Activated CD8-positive, alpha-beta memory T cell treated with anti-CD3 and anti-CD28 coated beads for 1 hour (primary cell): Measurements from ENCODE around the gene ZNF862.

Experiments used
- DNase-seq, 2 donors: peaks; one replicate each; pipeline ENCODE4 v3.0.0-alpha.2; 2020; ENCODE audit warnings: low read depth in 1 of 2; ENCODE audit errors: extremely low read depth in 1 of 2

The ZNF862 gene

DNA sequence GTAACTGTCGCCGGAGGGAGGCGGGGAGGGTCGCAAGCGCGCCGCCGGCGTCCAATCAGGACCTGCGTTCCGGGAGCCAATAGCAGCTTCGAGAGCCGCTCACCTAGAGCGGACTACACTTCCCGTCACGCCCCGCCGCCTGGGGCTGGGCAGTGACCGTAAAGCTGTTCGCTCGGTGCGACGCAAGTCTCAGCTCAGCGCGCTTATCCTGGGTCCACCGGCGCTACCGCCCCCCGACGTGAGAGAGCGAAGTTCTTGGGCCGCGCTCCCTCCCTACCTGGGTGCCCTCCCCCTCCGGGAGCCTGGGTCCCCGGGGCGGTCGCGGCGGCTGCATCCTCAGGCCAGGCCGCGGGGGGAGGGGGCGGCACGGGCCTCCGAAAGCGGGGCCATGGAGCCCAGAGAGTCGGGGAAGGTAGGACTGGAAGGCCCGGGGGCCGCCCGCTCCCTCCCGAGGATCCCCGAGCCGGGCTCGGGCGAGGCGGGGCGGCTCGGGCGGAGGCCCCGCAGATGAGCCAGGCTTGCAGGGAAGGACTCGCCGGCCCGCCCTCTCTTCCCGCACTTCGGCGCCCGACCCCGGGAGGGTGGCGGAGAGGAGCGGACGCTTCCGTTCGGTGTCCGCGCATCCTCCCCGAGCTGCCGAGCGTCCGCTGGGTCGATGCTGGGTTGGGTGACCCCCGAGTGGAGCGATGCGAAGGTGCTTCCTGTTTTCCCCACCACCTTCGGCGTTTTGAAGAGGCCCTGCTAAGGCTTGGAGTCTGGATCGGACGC is at the start of gene ZNF862:
ZNF862 (plus strand) TSS at position 152 of the 768 bp plus-strand sequence; CDS start at position 389, 237 bp downstream.
- DNase-seq = peak; percentile 90 to 94

DNA sequence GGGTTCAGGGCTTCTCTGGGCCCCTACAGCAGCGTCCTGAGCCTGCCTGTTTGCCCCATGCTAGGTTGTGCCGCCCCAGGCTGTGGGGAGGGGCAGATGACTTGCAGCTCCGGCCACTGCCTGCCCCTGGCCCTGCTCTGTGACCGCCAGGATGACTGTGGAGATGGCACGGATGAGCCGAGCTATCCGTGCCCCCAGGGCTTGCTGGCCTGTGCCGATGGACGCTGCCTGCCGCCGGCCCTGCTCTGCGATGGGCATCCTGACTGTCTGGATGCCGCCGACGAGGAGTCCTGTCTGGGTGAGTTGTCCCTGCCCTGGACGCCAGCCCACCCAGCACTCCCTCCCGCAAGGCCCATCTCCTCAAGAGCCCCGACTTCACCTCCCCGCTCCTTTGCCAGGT is 49.1 kb upstream of the ZNF862 start:
- no peak for DNase-seq

DNA sequence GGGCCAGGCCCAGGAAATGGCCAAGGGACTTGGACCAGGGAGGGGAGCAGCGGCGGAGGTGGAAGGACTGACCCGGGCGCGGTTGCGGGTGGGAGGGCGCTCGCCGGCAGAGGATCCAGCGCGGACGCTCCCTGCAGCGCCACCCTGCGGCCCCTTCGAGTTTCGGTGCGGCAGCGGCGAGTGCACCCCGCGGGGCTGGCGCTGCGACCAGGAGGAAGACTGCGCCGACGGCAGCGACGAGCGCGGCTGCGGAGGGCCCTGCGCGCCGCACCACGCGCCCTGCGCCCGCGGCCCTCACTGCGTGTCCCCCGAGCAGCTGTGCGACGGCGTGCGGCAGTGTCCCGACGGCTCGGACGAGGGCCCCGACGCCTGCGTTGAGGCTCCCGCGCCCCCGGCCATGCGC is 48.0 kb upstream of the ZNF862 start:
- DNase-seq = peak in 1 of 2 donors; percentile 10

DNA sequence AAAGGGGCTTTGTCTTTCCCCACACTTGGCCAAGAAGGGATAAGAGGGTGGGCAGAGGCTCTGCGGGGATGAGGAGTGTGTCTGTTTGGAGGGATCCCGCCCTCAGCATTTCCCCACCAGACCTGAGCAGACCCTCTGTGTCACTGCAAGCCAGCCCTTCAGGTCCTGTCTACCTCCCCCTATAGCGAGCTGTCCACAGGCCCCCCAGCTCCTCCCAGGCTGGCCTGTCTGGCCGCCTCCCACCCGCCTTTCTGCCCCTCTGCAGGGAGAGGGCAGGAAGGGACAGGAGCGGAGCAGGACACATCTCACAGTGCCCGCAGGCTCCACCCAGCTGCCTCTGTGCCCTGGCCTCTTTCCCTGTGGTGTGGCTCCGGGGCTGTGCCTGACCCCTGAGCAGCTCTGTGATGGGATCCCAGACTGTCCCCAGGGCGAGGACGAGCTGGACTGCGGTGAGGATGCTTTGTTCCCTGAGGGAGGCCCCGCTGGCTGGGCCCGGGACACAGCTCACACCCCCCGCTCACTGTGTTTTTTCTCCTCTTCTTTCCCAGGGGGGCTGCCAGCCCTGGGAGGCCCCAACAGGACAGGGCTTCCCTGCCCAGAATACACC is 47.3 kb upstream of the ZNF862 start:
- no peak for DNase-seq

DNA sequence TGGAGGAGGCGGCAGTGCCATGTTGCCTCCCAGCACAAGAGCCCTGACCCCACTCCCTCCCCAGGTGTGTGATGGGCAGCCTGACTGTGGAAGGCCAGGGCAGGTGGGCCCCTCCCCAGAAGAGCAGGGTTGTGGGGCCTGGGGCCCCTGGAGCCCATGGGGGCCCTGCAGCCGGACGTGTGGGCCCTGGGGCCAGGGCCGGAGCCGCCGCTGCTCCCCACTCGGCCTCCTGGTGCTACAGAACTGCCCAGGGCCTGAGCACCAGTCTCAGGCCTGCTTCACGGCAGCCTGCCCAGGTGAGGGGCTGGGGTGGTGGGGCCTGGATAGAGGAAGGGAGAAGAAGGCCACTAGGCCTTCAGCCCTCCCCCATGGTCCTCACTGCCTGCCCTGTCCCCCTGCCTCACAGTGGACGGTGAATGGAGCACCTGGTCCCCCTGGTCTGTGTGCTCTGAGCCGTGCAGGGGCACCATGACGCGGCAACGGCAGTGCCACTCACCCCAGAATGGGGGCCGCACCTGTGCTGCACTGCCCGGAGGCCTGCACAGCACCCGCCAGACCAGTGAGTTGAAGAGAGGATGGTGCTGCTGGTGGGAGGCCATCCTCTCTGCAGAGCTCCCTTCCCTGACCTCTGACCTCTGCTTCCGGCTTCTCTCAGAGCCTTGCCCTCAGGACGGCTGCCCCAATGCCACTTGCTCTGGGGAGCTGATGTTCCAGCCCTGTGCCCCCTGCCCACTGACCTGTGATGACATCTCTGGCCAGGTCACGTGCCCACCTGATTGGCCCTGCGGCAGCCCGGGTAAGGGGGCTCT is 46.6 kb upstream of the ZNF862 start:
- no peak for DNase-seq

DNA sequence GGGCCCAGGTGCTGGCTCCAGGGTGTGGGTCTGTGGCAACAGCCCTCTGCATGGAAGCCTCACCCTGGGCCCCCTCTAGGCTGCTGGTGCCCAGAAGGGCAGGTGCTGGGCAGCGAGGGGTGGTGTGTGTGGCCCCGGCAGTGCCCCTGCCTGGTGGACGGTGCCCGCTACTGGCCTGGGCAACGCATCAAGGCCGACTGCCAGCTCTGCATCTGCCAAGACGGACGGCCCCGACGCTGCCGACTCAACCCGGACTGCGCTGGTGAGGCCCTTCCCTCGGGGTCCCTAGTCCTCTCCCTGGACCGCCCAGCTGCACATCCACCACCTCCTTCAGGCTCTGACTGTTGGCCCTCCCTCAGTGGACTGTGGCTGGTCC is 46.0 kb upstream of the ZNF862 start:
- no peak for DNase-seq

DNA sequence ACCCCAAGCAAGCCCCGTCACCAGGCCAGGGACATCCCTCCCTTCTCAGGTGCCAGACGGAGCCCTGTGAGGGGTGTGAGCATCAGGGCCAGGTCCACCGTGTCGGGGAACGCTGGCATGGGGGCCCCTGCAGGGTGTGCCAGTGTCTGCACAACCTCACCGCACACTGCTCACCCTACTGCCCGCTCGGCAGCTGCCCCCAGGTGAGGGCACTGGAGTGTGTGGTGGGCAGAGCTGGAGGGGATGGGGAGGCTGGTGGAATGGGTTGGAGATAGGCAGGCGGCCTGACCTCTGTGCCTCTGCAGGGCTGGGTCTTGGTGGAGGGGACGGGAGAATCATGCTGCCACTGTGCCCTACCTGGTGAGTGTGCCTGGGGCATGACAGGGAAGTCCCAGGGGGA is 44.9 kb upstream of the ZNF862 start:
- DNase-seq = no peak

DNA sequence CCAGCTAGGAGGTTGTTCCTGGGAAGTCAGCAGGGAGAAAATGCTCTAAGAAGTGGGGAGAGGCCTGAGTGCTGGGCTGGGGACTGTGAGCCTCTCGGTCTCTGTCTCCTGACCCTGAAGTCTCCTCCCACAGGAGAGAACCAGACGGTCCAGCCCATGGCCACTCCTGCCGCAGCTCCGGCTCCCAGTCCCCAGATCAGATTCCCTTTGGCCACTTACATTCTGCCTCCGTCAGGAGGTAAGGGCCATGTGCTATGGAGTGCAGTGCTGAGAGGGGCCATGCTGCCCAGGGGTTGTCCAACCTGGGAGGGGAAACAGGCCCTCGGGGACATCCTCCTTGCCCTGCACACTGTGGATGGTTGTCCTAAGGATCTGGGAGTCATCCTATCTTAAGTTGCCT is 43.5 kb upstream of the ZNF862 start:
- no peak for DNase-seq

DNA sequence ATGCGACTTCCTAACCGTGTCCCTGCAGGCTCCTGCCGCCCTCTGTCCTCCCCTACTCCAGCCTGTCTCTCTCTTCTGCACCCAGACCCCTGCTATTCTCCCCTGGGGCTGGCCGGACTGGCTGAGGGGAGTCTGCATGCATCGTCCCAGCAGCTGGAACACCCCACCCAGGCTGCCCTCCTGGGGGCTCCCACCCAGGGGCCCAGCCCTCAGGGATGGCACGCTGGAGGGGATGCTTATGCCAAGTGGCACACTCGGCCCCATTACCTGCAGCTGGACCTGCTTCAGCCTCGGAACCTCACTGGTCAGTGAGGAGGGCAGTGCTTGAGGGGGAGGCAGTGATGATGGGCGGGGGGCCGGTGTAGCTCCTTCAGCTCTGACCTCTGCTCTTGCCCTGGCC is 43.0 kb upstream of the ZNF862 start:
- no peak for DNase-seq

DNA sequence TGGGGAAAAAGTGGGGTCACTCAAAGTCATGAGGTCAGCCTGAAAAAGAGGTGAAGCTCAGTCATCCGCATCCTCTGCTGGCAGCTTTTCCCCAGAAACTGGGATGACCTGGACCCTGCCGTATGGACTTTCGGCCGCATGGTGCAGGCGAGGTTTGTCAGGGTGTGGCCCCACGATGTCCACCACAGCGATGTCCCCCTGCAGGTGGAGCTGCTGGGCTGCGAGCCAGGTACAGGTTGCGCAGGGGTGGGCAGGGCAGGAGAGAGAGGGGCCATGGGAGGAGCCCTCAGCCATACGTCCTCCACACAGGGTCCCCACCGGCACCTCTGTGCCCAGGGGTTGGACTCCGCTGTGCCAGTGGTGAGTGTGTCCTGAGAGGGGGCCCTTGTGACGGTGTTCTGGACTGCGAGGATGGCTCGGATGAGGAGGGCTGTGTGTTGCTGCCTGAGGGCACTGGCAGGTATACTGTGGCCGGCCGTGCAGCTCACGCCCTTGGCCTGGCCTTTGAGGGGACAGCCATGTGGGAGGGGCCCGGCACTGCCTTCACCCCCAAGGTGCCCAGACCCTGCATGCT is 41.8 kb upstream of the ZNF862 start:
- no peak for DNase-seq

DNA sequence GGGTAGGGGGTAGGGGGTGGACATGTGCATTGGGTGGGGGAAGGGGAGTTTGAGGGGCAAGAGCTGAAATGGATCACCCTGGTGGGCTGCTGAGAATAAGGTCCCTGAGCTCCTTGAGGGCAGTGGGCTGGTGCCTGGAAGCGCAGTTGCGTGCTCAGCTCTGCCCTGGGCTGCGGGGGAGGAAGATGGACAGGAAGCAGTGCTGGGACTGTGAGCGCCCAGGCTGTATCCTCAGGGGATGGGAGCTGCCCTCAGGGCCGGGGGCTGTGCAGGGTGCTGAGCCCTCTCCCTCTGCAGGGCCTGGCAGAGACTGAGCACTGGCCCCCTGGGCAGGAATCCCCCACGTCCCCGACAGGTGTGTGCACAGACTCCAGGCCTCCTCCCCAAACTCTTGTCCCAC is 40.4 kb upstream of the ZNF862 start:
- no peak for DNase-seq

DNA sequence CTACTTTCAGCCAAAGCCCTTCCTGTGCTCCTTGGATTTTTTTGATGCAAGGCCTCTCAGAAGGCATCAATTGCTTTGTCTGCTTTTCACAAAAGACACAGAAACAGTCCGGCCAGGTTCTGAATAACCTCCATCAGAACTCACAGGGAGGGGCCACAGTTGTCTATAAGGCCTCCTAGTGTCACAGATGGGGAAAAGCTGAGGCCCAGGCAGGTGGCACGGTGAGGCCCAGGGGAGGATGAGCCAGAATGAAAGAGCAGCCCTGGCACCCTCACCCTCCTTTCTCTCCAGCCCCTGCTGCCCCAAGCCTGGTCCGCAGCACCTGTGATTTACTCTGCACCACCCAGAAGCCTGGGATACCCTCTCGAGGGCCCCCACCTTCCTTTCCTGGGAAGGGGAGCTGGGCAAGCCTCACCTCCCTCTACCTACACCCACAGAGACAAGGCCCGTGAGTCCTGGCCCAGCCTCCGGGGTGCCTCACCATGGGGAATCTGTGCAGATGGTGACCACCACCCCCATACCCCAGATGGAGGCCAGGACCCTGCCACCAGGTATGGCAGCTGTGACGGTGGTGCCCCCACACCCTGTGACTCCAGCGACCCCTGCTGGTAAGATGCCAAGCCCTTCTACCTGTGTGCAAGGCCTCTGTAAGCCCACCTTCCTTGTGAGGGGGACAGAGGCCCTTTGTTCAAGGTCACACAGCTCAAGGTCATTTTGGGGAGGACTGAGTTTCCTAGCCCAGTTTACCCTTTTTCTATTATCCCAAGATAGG is 38.6 kb upstream of the ZNF862 start:
- peak; percentile 21 to 49 for DNase-seq

DNA sequence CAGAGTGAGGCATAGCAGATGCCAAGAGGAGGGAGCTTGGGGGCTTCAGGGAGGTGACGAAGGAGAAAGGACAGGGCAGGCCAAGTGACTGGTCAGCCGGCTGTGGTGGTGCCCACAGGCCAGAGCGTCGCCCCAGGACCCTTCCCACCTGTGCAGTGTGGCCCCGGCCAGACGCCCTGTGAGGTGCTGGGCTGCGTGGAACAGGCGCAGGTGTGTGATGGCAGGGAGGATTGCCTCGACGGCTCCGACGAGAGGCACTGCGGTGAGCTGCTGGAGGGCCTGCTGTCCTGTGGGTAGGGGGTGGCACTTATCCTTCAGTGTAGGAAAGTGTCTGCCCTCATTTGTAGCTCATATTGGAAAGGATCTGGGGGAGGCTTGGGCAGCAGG is 38.0 kb upstream of the ZNF862 start:
- DNase-seq = no peak

DNA sequence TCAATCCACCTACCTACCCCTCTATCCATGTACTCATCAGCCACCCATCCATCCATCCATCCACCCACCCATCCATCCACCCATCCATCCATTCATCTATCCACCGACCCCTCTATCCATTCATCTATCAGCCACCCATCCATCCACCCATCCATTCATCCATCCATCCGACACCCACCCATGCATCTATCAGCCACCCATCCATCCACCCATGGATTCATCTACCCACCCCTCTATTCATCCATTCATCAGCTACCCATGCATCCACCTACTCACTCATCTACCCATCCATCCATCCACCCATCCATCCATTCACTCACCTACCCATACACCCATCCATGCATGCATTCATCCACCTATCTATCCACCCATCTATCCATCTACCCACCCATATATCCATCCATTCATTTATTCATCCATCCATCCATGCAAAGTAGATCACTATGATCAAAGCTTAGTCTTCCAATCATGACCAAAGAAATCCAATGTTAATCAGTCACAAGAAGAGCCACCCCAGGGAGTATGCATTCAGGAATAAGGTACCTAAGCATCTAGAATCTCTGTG is 37.1 kb upstream of the ZNF862 start:
- DNase-seq = no peak

DNA sequence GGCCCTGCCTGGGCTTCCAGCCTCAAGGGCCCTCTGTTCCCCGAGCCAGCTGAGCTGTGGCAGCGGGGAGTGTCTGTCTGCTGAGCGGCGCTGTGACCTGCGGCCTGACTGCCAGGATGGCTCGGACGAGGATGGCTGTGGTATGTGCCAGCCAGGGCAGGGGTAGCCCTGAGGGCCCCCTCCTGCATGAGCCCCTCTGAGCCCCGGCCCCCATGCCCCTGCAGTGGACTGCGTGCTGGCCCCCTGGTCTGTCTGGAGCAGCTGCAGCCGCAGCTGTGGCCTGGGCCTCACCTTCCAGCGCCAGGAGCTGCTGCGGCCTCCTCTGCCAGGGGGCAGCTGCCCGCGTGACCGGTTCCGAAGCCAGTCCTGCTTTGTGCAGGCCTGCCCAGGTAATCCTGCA is 36.4 kb upstream of the ZNF862 start:
- no peak for DNase-seq

DNA sequence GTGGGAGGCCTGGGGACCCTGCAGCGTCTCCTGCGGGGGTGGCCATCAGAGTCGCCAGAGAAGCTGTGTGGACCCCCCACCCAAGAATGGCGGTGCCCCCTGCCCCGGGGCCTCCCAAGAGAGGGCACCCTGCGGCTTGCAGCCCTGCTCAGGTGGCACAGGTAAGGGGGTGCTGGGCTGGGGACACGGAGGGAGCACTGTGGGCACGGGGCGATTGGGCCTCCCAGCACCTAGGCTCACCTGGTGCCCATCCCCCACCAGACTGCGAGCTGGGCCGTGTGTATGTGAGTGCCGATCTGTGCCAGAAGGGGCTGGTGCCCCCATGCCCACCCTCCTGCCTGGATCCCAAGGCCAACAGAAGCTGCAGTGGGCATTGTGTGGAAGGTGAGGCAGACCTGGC is 35.2 kb upstream of the ZNF862 start:
- DNase-seq = no peak

DNA sequence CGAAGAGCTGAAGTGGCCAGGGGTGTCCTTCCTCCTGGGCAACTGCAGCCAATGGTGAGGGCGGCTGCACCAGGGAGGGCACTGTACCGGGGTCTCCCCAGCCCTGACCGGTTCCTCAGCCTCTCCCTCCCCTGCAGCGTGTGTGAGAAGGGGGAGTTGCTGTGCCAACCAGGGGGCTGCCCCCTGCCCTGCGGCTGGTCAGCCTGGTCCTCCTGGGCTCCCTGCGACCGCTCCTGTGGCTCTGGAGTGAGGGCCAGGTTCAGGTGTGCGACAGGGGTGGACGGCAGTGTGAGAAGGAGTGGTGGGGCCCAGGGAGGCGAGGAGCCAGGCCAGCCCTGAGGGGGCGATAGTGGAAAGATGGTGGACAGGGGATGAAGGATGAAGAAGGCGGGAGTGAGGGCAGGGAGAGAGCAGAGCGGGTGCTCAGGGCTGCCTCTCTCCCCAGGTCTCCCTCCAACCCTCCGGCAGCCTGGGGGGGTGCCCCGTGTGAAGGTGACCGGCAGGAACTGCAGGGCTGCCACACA is 34.6 kb upstream of the ZNF862 start:
- no peak for DNase-seq

DNA sequence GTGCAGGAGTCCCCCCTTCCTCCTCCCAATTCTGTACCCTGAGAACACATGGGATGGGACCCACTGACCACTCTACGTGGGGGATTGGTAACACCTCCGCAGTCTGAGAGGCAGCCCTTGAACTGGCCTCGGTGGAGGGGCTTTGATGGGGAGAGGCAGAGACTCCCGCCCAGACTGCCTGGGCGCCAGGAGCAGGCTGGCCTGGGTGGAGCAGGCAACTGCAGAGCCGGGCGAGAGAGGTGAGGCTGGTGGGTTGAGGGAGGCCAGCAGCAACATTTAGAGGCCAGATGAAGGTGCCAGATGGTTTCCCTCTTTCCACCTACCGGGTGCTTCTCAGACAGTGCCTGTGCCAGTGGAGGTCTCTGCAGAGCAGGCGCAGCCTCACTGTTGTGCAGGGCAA is 34.1 kb upstream of the ZNF862 start:
- DNase-seq = no peak

DNA sequence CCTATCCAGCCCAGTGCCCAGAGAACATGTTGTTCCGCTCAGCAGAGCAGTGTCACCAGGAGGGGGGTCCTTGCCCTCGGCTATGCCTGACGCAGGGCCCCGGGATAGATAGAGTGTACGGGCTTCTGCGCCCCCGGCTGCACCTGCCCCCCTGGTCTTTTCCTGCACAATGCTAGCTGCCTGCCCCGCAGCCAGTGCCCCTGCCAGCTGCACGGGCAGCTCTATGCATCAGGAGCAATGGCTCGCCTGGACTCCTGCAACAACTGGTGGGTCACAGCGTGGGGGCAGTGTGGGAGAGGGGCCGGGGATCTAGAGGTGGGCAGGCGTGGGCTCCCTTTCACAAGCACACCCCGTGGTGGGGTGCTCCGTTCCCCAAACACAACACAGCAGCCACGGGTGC is 31.4 kb upstream of the ZNF862 start:
- no peak for DNase-seq

DNA sequence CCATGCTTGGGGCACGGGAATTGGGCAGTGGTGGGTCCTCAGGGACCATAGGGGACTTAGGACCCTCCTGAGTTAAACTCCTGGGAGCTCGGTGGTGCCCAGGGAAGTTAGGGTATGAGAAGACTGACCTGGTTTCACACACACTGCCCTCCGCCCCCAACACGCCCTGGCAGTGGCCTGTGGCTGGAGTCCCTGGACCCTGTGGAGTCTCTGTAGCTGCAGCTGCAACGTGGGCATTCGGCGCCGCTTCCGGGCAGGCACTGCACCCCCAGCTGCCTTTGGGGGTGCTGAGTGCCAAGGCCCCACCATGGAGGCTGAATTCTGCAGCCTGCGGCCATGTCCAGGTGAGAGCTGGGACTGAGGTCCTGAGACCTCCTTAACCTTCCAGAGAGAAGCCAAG is 29.9 kb upstream of the ZNF862 start:
- DNase-seq = no peak
